ENCODE data around the gene HNRNPA2B1. TPM values are rescaled to one million over a fixed set of nuclear protein-coding genes. Genes with fewer than 3 reads are reported as not detected.
"Not testable (repeated sequence)": the region's sequence is repeated elsewhere in the genome, so short reads cannot be mapped to it uniquely, and the experiment has no call there.

Gene HNRNPA2B1
- total RNA-seq, 4 donors from 2014 or later: 206 to 296 (median 285) TPM

GRCh38 chr7:26188206-26188956 is 12.2 kb downstream of the HNRNPA2B1 start:
- ATAC-seq (ENCODE audit: low FRiP score) (no peak), DNase-seq (ENCODE audit: low spot score) (no peak)
- TF ChIP-seq CTCF (IDR thresholded peaks at IDR 0.05): no peak

- TF ChIP-seq CTCF (IDR thresholded peaks at IDR 0.05): no peak
- ATAC-seq (ENCODE audit: low FRiP score) (no peak), DNase-seq (ENCODE audit: low spot score) (no peak)
Measured at GRCh38 chr7:26187380-26188205, 13.0 kb downstream of the HNRNPA2B1 start.

- peak; percentile 42 for ATAC-seq (ENCODE audit: low FRiP score)
- DNase-seq (ENCODE audit: low spot score): no peak
- no peak for TF ChIP-seq CTCF (IDR thresholded peaks at IDR 0.05)
Measured at GRCh38 chr7:26186364-26187311, 13.9 kb downstream of the HNRNPA2B1 start.

GRCh38 chr7:26185844-26186180 is 14.7 kb downstream of the HNRNPA2B1 start:
- DNase-seq (ENCODE audit: low spot score) (no peak), ATAC-seq (ENCODE audit: low FRiP score) (no peak)
- TF ChIP-seq CTCF (IDR thresholded peaks at IDR 0.05): no peak

GRCh38 chr7:26185131-26185843 is 15.3 kb downstream of the HNRNPA2B1 start:
- TF ChIP-seq CTCF (IDR thresholded peaks at IDR 0.05): no peak
- no peak for ATAC-seq (ENCODE audit: low FRiP score)
- DNase-seq (ENCODE audit: low spot score): no peak

GRCh38 chr7:26184281-26185101 is 16.1 kb downstream of the HNRNPA2B1 start:
- ATAC-seq (ENCODE audit: low FRiP score); DNase-seq (ENCODE audit: low spot score): not testable (repeated sequence)
